Activated CD4-positive, alpha-beta T cell treated with anti-CD3 and anti-CD28 coated beads, Interleukin-2, amount 50 U/mL, for 4 hours (primary cell): ENCODE measurements around the gene DUS2.
"Not testable (repeated sequence)": the region's sequence is repeated elsewhere in the genome, so short reads cannot be mapped to it uniquely, and the experiment has no call there.

Experiments used
- DNase-seq, 2 experiments: peaks; one replicate each; pipeline ENCODE4 v3.0.0-alpha.2; 2020

Gene DUS2

DNA sequence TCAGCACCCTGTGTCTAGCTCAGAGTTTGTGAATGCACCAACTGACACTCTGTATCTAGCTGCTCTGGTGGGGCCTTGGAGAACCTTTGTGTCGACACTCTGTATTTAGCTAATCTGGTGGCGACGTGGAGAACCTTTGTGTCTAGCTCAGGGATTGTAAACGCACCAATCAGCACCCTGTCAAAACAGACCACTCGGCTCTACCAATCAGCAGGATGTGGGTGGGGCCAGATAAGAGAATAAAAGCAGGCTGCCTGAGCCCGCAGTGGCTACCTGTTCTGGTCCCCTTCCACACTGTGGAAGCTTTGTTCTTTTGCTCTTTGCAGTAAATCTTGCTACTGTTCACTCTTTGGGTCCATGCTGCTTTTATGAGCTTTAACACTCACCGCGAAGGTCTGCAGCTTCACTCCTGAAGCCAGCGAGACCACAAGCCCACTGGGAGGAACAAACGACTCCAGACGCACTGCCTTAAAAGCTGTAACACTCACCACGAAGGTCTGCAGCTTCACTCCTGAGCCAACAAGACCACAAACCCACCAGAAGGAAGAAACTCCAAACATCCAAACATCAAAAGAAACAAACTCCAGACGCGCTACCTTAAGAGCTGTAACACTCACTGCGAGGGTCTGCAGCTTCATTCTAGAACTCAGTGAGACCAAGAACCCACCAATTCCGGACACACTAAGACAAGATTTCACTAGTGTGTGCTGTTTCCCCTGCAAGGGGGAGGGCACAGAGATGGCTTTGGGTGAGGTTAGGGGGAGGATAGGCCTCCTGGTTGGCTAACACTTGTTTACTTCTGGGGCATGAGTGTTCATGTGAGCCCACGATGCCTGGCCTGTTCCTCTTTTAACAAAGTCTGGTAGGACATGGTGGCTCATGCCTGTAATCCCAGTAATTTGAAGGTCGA is 24.1 kb upstream of the DUS2 start, which contains the start of gene DPEP2:
Gene DPEP2, minus strand, starts transcription at position 706 of the 910 bp plus-strand sequence. CDS start 6,272 bp downstream, outside the sequence.
- peak; percentile 16 to 20 for DNase-seq

DNA sequence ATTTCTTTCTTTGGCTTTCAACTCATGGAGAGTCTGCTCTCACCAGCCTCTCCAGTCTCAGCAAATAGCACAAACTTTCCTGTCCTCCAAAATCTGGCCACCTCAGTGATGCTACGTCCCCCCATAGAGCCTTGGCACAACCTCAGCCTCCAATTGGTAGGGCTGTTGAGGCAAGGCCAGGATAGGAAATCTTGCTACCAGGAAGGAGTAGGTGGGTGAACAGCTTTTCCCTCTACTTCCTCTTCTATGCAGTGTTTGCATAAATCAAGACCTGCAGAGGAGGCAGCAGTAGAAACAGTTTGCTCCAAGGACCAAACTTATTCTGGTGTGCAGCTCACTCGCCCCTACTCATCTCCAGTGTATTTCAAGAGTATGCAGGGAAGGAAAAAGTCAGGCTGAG is 23.1 kb upstream of the DUS2 start:
- no peak for DNase-seq

DNA sequence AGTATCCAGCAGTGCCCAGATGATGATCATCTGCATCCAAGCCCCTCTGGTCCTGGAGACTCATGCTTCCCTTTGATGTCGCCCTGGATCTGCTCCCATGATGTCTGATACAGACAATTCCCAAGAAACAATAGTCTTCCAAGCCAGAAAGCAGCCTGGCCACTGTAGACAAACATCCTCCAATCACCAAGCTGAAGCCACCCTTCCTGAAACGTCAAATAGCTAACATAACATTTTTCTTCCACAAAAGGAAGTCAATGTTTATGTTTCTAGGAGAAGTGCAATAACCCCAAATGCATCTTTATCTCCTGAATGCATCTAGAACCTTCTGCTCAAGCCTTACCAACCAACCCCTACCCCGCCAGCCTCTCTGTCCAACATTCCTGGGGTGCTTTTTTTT is 22.6 kb upstream of the DUS2 start:
- no peak for DNase-seq

DNA sequence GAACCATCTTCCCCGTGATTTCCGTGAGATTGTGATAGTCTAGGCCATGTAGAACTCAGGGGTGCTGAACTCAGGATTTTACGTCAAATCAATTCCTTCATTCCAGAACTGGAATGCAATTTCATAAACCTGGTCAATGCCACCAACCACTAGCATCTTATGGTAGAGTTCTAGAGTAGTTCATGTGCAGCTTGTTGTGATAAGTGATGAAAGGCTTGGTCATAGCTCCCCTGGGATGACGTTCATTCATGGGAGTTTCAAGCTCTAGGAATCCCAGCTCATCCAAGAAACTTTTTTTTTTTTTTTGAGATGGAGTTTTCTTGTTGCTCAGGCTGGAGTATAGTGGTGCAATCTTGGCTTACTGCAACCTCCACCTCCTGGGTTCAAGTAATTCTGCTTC is 20.1 kb upstream of the DUS2 start:
- no peak for DNase-seq

DNA sequence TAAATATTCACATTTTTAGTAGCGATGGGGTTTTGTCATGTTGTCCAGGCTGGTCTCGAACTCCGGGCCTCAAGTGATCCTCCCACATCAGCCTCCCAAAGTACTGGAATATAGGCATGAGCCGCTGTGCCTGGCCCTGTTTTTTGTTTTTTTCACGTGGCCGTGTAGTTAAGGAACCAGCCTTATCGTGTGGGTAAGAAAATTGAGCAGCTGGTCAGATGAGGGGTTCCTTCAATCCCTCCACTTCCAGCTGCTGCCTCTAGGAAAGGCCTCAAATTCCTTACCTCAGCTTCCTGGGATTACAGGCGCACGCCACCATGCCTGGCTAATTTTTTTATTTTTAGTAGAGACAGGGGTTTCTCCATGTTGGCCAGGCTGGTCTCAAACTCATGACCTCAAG is 17.9 kb upstream of the DUS2 start:
- no peak for DNase-seq

DNA sequence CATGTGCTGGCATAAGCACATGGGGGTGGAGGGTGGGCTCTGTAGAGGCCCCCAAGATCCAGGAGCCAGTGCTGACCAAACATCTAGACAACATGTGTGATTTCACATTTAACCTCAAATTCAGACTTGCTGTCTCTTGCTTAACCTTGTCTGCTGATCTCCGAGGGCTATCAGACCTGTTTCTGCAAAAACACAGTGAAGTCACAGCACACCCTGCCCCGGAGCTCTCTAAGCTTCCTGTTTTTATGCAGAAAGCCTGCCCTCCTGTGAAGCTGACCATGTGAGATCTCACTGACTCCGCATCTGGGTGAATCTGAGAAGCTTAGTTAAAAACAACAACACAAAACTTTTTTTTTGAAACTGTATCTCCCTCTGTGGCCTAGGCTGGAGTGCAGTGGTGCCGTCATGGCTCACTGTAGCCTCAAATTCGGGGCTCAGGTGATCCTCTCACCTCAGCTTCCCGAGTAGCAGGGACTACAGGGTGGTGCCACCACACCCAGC is 17.2 kb upstream of the DUS2 start:
- DNase-seq = peak; percentile 17 to 23

DNA sequence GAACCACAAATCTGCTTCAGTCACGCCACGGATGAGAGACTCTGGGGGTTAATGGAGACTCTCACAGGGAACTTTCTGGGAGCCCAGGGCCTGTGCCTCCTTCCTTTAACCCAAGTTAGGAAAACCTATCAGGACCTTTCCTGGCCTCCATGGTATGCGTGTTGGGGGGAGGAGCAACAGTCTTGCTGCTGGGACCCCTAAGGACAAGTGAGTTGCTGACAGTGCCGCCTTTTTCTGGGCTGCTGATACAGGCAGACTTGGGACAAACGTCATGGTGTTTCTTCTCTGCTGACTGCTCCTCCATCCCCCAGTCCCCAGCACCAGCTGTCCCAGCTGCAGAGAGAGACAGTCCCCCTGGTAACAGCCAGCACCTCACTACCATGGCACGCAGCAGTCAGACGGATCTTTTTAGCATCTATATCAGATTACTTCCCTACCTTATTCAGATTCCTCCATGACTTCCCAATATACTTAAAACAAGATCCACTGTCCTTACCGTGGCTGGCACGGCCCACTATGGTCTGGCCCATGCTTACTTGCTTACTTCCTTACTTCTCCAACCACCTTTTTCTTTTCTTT is 13.8 kb upstream of the DUS2 start:
- no peak for DNase-seq

DNA sequence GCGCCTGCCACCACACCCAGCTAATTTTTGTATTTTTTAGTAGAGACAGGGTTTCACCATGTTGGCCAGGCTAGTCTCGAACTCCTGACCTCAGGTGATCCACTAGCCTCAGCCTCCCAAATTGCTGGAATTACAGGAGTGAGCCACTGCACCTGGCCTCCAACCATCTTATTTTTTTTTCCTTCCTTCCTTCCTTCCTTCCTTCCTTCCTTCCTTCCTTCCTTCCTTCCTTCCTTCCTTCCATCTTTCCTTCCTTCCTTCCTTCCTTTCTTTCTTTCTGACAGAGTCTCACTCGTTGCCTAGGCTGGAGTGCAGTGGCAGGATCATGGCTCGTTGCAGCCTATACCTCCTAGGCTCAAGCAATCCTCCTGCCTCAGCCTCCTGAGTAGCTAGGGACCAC is 13.2 kb upstream of the DUS2 start:
- DNase-seq = not testable (repeated sequence)

DNA sequence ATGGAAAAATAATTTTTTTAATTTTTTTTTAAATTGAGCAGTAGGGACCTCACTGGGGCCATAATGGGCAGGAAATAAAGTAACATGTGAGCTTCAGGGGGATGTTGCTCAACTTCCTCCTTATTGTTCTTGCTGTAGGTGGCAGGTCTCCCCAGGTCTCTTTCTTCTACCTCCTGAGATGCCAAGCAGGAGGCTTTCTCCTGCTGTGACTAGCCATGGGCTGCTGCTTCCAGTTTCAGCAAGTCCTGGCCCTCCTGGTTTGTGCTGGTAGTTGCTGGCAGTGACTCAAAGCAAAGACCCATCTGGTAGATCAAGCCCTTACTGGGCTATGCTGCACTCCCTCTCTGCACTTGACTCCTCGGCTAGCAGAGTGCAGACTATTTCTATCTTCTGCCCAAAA is 9.6 kb upstream of the DUS2 start:
- no peak for DNase-seq

DNA sequence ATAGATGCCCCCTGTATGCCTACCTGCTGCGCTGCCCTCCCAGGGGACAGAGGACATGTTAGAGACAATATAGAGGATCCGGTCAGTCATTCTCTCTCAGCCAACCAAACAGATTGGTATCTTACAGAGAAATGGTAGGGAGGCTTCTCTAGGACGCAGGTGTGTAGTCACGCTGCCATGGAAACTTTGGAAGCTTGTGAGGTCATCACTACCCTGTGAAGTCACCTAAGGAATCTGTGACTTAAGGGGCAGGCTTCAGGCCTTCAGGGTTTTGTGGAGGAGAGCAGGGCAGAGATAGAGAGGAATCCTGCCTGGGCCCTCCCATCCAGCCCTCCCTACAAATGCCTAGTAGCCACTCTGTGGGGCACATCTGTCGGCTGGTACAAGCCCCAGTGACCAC is 7.4 kb upstream of the DUS2 start, which contains the start of gene DPEP2NB:
Gene DPEP2NB, minus strand, starts transcription at position 231 of the 400 bp plus-strand sequence. Its CDS starts 141 bp downstream, at position 90.
- no peak for DNase-seq

DNA sequence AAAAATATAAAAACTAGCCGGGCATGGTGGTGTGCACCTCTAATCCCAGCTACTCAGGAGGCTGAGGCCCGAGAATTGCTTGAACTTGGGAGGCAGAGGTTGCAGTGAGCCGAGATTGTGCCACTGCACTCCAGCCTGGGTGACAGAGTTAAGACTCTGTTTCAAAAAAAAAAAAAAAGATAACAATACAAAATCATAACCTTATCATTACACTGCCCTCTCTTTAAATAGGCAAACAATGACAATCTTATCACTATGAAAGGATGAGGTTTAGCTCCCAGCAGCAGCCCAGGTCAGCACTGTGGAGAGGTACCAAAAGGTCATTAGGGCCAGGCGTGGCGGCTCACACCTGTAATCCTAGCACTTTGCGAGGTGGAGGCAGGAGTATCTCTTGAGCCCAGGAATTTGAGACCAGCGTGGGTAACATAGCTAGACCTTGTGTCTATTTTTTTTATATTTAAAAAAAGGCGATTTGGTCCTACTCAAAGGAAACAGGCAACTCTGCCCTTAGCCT is 3.9 kb upstream of the DUS2 start:
- DNase-seq = no peak

DNA sequence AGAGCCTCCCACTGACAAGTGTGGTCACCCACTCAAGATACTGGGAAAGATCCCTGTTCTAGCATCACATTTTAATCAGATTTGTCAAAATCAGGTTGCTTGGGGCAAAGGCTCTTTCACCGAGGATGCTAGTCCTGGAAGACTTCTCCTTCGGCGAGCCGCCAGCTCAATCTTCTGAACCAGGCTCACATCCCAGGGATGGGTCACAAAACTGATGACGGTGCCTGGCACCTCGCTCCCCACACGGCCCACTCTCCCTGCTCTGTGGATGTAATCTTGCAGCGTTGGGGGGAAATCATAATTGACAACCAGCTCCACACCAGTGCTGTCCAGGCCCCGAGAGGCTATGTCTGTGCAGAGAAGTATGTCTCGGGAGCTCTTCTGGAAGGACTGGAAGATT is 1.6 kb upstream of the DUS2 start:
- no peak for DNase-seq

DNA sequence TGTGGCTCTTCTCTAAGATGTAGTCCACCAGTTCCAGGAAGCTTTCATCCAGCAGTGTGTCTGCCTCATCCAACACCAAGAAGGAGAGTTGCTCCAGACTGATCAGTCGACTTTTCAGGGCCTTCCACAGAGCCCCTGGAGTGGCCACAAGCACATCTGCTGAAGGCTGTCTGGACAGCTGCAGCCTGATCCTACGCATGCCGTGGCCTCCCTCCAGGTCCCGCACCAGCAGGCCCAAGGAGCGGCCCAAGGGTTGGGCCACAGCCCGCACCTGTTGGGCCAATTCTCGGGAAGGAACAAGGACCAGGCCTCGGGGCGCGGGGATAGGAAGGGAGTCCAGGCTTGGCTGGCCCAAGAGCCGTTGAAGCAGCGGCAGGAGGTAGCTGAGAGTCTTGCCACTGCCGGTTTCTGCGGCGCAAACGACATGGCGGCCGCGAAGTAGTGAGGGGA is 781 bp upstream of the DUS2 start:
- no peak for DNase-seq

DNA sequence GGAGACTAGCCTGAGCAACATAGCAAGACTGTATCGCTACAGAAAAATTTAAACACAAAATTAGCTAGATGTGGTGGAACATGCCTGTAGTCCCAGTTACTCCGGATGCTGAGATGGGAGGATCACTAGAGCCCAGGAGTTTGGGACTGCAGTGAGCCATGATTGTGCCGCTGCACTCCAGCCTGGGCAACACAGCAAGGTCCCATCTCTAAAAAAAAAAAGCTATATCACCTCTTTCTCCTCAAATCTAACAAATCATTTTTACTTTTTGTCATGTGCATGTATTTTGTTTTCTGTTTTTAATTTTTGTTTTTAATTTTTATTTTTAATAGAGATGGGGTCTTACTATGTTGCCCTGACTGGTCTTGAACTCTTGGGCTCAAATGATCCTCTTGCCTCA is 5.9 kb downstream of the DUS2 start:
- no peak for DNase-seq

DNA sequence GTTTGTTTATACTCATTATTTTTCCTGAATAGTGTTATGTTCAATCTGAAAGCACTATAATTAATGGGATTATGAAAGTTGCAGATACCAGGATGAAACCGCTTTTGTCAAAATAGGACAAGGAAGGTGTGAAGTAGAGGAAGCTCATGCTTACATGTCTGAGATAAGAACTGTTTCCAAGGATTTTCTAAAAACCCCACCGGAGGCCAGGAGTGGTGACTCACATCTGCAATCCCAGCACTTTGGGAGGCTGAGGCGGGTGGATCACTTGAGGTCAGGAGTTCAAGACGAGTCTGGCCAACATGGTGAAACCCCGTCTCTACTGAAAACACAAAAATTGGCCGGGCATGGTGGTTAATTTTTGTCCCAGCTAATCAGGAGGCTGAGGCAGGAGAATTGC is 7.0 kb downstream of the DUS2 start:
- DNase-seq = not testable (repeated sequence)

DNA sequence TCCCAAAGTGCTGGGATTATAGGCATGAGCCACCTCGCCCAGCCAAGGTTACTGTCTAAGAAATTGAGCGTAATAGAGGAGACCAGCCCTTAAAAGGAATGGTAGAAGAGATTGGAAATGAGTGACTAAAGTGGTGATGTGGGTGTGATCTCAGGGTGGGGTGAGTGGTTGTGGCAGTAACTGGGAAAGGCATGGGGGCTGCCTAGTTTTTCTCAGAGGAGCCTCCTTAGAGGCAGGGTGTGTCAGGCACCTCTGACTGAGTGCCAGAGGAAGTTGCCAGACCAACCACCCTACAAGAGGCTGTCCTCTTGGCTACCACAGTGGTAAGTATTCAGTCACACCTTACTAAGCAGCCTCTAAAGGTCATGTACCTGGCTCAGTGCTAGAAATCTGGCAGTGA is 8.9 kb downstream of the DUS2 start:
- no peak for DNase-seq

DNA sequence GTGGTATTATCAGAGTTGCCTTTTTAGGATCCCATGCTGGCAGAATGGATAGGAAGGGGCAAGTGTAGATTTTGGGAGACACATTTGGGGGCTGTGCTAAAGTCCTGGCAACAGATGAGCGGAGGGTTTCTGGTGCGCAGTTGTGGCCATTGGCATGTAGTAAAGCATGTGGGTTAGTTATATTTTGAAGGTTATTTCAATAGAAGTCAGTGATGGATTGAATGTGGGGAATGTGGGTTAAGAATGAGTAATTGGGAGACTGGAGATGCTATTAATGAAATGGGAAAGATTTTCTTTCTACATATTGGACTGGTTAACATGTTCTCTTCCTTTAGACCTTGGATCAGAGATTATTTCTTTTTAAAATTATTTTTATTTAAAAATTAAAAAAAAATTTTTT is 10.0 kb downstream of the DUS2 start:
- no peak for DNase-seq

DNA sequence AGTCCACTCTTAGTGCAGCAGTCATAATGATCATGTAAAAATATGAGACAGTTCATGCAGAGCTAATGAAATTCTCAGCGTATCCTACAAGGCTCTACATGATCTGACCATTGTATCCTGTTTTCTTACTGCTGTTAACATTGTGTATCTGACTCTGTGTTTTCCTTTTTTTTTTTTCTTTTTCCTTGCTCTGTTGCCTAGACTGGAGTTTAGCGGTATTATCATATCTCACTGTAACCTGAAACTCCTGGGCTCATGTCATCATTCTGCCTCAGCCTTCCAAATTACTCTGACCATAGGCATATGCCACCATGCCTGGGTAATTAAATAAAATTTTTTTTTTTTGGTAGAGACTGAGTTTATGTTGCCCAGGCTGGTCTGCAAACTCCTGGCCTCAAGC is 12.1 kb downstream of the DUS2 start:
- no peak for DNase-seq

DNA sequence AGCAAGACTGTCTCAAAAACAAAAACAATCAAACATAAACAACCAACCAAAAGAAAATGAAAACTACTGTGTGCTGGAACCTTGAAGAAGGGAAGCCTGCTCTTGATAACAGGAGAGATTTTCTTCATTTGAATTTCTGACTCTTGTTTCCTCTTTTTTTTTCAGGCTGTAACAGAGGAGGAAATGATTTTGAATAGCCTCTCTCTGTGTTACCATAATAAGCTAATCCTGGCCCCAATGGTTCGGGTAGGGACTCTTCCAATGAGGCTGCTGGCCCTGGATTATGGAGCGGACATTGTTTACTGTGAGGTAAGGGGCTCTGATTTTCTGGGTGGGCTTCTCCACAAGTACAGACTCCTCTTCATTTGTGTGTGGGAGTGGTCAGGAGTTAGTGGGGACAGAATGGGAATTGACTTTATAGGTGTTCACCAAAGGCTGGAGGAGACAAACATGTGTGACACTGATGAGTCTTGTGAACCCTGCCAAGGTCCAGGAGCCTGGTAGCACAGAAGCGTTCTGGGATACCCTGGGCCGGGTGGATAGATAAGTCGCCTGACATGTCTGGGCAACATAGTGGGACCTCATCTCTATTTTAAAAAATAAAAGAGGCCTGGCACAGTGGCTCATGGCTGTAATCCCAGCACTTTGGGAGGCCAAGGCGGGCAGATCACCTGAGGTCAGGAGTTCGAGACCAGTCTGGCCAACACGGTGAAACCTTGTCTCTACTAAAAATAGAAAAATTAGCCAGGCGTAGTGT is 14.9 kb downstream of the DUS2 start:
- DNase-seq = no peak

DNA sequence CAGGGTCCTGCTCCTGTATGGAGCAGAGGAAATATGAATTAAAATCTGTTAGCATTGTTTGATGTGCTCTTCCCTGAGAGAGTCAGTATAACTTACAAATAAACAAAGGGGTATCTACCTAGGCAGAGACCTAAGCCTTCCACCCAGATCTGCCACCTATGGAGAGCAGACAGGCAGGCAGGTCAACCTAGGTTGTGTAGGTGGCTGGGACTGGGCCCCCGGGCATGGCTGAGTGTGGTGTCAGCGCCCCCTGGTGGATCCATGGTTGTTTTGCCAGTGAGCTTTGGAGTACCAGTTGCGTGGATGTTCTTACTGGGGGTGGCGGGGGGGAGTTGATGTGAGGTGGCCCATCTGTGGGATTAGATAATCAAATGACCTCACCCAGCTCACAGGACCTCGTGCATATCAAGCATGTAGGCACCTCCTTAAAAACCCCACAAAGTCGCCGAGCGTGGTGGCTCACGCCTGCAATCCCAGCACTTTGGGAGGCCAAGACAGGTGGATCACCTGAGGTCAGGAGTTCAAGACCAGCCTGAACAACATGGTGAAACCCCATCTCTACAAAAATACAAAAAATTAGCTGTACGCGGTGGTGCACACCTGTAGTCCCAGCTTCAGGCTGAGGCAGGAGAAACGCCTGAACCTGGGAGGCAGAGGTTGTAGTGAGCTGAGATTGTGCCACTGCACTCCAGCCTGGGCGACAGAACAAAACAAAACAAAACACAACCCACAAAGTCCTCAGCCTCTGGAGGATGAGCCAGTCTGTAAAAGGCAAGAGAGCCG is 17.6 kb downstream of the DUS2 start:
- peak; percentile 89 to 90 for DNase-seq

DNA sequence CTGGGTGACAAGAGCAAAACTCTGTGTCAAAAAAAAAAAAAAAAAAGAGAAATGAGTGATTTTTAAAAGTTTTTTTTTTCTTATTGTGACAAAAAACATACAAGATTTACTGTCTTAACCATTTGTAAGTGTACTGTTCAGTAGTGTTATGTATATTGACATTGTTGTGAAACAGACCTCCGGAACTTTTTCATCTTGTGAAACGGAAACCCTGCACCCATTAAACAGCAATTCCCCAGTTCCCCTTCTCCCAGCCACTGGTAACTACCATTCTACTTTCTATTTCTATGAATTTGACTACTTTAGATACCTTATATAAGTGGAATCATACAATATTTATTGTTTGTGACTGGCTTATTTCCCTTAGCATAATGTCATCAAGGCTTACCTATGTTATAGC is 18.7 kb downstream of the DUS2 start:
- DNase-seq = no peak

DNA sequence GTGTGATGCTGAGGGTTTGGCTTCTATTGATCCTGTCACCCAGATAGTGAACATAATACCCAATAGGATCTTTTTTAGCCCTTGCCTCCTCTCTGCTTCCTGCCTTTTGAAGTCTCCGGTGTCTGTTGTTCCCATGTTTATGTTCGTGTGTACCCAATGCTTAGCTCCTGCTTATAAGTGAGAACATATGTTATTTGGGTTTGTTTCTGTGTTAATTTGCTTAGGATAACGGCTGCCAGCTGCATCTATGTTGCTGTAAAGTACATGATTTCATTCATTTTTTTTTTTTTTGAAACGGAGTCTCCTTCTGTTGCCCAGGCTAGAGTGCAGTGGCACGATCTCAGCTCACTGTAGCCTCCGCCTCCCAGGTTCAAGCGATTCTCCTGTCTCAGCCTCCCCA is 23.0 kb downstream of the DUS2 start:
- DNase-seq = no peak
